Measurements from ENCODE around the gene ZNF846.
"Not testable (repeated sequence)": the region's sequence is repeated elsewhere in the genome, so short reads cannot be mapped to it uniquely, and the experiment has no call there.

ZNF846 gene

DNA sequence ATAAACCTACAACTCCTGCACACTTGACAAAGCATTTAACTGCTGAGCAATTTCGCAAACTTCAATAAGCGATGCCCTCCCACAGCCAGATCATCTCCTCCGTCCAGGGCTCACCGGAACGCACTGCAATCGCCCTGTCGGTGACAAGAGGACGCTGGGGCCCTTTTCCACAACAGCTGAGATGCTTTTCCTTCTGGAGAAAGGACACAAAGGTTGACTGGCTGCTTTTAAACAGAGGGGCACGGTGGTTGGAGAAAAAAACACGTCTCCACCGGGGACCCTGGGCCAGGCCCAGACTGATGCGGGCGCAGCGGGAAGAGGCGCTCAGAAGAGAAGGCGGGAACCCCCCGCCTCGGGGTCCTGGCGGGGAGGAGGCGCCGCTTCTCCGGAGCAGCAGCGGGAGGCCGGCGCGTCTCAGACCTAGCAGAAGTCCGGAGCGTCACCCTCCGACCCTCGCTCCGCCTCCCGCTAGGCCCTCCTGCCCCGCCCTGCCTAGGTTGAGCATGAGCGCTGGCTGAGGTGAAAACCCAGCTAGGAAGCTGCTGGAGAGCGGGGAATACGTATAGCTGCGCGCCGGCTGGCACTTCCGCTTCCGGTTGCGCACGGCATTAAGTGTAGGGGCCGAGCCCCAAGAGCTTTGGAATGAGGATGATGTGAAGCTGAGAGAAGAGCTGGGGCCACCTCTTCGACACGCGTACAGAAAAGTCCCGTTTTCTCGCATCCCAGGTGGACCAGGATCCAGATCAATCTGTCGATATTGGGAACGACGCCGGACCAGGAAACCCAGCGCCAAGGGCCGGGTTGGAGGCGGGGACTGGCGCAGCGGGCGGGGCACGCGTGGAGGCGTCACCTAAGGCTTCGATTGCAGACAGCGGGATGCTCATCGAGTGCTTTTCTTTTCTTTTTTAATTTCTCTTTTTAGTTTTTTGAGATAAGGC is at the start of gene ZNF846:
Gene ZNF846 (minus strand): TSS at position 564 of the 938 bp plus-strand sequence. CDS start 3,788 bp downstream, outside the sequence.
- peak; percentile 45 to 93 (median 84) for DNase-seq

DNA sequence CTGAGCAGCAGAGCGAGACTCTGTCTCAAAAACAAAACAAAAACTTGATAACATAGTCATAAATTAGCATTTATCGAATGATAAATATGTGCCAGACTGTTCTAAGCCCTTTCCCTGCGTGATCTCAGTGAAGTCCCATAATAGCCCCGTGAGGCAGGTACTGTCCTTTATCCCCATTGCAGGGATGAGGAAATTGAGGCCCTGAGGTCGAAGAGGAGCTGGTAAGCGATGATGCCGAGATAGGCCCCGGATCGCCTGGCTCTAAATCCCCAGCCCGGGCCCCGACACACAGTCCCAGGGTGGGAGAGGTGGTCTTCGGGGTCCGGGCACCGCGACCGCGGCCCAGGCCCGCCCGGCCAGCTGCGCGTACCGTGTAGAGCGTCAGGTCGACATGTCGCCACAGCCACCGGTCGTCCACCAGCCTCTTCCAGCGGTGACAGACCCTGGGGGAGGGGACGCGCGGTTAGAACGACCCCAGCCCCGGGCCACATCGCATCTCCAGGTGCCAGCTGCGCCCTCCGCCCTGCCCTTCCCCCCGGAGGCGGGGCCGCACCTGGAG is 49.7 kb upstream of the ZNF846 start:
- DNase-seq, result peak in 1 of 56 donors; percentile 33

DNA sequence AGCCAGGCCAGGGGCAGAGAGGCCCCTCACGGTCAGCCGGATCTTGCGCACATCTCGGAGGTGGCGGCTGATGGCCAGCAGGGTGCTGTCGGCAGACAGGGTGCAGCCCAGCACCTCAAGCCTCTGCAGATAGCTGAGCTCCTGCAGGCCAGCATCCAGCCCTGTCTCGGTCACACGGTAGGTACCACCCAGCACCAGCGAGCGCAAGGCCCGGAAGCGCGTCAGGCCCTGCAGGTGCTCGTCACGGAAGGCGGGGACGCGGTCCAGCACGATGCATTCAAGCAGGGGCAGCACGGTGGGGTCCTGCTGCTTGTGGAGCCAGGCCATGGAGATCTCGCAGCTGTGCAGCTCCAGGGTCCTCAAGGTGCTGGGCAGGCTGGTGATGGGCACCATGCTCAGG is 42.6 kb upstream of the ZNF846 start:
- DNase-seq, result no peak

DNA sequence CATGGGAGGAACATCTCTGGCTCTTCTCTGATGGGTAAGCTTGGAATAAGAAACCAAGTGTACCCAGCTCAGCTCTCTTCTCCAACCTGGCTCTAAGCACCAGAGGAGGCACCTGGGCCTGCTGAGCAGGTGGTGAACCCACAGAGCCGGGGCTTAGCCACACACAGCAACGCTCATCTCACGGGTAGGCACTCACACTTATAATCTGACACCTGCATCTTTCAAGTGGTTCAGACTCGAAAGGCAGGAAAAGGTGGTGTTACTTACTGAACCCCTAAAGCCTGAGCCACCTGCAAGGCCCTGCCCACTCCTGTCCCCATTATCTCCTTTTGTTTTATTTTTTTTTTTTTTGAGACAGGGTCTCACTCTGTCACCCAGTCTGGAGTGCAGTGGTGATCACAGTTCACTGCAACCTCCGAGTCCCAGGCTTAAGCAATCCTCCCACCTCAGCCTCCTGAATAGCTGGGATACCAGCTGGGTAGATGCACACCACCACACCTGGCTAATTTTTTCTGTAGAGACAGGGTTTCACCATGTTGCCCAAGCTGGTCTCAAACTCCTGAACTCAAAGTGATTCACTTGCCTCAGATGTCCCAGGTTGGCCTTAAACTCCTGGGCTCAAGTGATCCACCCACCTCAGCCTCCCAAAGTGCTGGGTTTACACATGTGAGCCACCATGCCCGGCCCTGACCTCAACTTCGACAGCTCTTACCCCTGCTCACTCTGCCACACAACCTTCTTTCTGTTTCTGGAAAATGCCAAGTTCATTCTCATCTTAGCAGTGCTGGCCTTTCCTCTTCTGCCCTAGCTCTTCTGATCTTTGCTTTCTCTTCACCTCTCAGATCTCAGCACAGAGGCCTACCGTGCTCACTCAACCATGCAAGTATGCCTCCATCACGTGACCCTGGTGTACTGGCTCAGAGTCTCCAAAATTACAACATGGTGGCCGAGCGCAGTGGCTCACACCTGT is 40.6 kb upstream of the ZNF846 start:
- DNase-seq, result no peak

DNA sequence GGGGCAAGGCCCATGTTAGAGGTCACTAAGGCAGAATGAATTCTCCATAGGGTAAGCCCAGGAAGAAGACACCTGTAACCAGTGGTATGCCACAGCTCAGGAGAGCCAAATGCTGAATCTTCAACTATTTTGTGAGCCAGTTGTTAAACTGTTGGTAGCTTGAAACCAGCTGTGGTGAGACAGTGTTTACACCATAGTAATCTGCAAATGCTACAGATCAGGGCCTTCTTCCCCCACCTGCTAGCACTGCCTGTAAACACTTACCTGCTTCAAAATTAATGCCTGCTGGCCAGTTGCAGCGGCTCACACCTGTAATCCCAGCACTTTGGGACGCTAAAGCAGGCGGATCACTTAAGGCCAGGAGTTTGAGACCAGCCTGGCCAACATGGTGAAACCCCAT is 38.3 kb upstream of the ZNF846 start:
- no peak for DNase-seq

DNA sequence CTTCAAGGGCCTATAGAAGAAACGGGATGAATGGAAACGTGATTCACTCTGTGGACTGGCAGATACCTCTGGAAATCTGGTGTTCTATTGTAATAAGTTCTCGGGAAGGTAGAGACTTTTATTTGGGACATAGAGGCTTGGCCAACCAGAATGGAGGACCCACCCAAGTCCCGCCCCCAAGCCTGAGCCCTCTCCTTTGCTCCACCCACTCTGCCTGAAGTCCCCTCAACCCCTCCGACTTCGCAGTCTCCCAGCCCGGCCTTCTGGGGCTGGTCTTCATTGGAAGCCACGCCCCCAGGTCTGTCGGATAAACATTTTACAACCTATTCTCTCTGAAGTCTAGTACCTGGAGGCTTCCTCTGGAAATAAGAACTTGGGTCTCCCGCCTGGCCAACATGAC is 33.4 kb upstream of the ZNF846 start:
- no peak for DNase-seq

DNA sequence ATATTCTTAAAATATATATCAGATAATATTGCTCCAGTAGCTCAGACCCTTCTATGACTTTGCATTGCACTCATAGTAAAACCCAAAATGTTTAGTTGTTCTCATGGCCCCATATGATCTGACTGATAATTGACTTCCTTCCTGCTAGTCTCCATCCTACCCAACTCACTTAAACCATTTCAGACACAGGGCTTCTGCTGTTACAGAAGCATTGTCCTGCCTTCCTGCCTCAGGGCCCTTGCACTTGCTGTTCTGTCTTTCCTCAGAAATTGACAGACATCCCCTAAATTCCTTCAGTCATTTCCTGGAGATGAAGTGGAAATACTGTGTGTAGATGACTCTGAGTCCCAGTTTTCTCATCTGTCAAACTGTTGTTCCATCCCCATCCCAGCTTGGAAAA is 30.6 kb upstream of the ZNF846 start:
- no peak for DNase-seq

DNA sequence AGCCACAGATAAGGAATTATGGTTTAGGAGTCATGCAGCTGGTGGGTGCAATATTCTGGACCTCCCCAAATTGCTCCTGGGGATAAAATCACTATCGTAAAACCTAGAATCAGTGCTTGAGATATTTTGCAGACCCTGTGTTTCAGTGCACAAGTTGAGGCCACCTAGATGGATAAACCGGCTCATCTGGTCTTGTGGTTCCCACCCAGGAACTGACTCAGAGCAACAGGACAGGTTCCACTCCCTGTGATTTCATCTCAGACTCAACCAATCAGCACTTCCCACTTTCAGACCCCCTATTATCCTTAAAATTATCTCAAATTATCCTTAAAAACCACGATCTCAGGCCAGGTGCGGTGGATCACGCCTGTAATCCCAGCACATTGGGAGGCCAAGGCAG is 29.3 kb upstream of the ZNF846 start:
- DNase-seq, result no peak

DNA sequence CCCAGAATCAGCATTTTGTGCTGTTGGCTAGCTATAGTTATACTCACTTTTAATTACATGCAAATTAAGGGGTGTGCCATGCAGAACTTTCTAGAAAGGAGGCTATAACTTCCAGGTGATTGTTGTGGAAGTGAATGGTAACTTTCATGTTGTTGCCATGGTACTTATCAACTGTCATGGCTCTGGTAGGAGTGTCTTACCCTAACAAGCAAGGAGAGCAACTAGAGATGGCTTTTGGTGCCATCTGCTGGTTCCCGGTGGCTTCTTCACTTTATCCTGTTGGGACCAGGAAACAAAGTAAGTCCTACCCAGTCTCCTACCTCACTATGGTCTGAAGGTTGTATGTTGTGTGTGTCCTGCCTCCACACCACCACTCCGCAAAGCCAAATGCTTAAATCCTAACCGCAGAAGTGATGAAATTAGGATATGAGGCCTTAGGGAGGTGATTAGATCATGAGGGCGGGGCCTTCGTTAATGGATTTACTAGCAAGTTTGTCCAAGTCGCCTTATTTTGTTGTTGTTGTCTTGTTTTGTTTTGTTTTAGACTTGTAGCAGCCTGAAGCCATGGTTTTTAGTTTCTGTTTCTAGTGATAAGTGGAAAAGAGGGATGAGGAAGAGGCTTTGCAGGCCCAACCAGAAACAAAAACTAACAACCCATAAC is 27.7 kb upstream of the ZNF846 start:
- peak in 54 of 56 donors; percentile 1 to 90 (median 54) for DNase-seq

DNA sequence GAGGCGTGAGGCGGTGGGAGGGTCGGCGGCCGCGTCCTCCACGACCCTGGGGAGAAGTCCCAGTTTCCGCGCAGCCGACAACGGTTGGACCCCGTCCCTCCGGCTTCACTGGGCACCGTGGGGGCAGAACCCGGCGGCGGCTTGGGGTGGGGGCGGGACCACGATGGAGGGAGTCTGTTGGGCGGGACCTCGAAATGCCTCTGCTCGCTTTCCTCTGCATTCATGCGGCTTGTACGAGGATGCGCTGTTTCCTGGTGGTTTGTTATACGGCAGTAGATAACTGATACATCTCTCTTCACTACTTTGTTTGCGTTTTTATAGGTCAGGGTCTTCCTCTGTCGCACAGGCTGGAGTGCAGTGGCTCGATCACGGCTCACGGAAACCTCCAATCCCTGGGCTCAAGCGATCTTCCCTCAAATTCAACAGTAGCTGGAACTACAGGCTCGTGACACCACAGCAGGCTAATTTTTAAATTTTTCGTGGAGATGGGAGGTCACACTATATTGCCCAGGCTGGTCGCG is 24.6 kb upstream of the ZNF846 start:
- peak in 27 of 56 donors; percentile 15 to 64 (median 43) for DNase-seq

DNA sequence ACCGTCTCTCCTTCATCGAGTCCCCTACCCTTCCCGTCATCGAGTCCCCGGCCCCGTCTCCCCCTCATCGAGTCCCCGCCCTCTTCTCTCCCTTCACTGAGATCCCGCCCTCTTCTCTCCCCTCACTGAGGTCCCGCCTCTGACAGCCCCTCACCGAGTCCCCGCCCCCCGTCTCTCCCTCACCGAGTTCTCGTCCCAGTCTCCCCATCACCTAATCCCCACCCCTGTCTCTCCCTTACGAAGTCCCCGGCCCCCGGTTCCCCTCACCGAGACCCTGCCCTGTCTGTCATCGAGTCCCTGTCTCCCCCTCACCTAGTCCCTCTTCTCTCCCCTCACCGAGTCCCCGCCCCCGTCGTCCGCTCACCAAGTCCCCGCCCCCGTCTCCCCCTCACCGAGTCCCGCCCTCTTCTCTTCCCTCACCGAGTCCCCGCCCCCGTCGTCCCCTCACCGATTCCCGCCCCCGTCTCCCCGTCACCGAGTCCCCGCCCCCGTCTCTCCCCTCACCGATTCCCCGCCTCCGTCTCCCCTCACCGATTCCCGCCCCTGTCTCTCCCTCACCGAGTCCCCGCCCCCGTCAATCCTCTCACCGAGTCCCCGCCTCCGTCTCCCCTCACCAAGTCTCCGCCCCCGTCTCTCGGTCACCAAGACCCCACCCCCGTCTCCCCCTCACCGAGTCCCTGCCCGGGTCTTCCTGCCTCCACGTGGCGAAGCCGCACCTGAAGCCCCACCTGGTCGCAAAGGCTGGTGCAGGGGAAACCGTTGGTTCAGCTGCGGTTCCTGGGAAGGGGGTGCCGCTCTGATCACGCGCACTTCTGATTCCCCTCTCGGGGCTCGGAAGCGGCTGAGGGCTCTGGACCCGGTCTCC is 23.9 kb upstream of the ZNF846 start:
- DNase-seq, result peak; percentile 24 to 99 (median 95)

DNA sequence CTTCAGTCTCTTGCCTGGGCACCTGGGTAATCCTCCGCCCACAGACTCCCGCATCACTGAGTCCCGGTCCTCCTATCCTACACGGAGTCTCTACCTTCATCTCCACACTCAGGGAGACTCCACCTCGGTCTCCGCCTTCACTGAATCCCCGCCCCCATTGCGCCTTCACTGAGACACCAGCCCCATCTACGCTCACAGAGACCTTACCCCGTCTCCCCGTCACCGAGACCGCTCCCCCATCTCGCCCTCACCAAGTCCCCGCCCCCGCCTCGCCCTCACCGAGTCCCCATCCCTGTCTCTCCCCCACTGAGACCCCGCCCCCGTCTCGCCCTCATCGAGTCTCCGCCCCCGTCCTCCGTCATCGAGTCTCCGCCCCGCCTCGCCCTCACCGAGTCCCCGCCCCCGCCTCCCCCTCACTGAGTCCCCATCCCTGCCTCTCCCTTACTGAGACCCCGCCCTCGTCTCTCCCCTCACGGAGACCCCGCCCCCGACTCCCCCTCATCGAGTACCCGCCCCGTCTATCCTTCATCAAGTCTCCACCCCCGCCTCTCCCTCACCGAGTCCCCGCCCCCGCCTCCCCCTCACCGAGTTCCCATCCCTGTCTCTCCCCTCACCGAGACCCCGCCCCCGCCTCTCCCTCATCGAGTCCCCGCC is 23.1 kb upstream of the ZNF846 start:
- DNase-seq, result peak in 55 of 56 donors; percentile 80 to 99 (median 95)

DNA sequence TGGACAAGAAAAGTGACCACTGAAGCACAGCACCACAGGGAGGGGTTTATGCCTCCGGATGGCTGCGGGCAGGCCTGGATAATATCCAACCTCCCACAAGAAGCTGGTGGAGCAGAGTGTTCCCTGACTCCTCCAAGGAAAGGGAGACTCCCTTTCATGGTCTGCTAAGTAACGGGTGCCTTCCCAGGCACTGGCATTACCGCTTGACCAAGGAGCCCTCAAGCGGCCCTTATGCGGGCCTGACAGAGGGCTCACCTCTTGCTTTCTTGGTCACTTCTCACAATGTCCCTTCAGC is 22.5 kb upstream of the ZNF846 start:
- DNase-seq, result not testable (repeated sequence)

DNA sequence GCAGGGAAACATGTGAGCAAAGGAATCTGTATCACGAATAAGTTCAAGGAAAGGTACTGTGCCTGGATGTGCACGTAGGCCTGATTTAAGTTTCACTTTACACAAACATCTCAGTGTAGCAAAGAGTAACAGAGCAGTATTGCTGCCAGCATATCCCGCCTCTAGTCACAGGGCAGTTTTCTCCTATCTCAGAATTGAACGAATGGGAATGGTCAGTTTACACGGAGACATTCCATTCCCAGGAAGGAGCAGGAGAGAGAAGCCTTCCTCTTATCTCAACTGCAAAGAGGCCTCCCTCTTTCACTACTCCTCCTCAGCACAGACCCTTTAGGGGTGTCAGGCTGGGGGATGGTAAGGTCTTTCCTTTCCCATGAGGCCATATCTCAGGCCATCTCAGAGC is 21.0 kb upstream of the ZNF846 start:
- not testable (repeated sequence) for DNase-seq

DNA sequence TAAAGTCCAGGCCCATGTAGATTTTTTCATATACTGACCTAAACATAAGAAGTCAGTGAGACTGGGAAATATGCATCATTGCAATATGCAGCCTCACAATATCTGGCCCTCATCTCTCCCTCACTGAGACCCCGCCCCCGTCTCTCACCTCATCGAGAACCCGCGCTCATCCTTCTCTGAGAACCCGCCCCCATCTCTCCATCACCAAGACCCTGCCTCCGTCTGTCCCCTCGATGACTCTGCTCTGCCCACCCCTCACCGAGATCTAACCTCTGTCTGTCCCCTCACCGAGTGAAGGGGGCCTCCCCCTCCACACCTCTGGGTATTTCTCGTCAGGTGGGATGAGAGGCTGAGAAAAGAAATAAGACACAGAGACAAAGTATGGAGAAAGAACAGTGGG is 20.5 kb upstream of the ZNF846 start:
- no peak for DNase-seq

DNA sequence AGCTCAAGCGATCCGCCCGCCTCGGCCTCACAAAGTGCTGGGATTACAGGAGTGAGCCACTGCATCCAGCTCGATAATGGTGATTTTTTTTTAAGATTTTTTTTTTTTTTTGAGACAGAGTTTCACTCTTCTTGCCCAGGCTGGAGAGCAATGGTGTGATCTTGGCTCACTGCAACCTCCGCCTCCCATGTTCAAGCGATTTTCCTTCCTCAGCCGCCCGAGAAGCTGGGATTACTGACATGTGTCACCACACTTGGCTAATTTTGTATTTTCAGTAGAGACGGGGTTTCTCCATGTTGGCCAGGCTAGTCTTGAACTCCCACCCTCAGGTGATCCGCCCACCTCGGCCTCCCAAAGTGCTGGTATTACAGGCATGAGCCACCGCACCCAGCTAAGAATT is 20.1 kb upstream of the ZNF846 start:
- not testable (repeated sequence) for DNase-seq

DNA sequence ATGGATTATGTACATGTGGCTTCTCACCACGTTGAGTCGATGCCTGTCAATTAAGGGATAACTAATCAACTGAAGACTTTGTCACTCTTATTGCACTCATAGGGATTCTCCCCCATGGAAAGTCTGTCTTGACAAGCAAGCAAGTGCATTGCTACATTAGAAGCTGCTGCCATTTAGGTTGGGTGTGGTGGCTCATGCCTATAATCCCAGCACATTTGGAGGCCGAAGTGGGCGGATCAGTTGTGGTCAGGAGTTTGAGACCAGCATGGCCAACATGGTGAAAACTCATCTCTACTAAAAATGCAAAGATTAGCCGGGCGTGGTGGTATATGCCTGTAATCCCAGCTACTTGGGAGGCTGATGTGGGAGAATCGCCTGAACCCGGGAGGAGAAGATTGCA is 18.3 kb upstream of the ZNF846 start:
- no peak for DNase-seq

DNA sequence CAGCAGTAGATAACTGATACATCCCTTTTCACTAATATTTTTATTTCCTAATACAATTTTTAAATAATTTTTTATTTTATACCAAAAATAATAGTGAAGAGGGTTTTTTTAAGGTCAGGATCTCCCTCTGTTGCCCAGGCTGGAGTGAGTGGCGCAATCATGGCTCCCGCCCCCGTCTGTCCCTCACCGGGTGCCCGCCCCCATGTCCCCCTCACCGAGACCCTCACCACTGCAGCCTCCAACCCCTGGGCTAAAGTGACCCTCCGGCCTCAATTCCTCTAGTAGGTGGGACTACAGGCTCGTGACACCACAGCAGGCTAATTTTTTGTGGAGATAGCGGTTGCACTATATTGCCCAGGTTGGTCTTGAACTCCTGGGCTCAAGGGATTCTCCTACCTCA is 17.8 kb upstream of the ZNF846 start:
- DNase-seq, result no peak

All from amygdala (tissue), 56 donors.